Parathyroid adenoma (tissue), 2 donors: ENCODE measurements around the gene MYO1B.

ENCODE experiments used
- H2AFZ ChIP-seq: fragments of 300-600 bp; sonication (generic); one replicate; pipeline ENCODE4 v1.7.0; 2017; ENCODE audit warnings: antibody characterized with exemption, mild to moderate bottlenecking
- H3K27ac ChIP-seq: fragments of 300-600 bp; sonication (generic); one replicate; pipeline ENCODE4 v1.7.0; 2017
- H3K27me3 ChIP-seq: fragments of 300-600 bp; sonication (generic); one replicate; pipeline ENCODE4 v1.7.0; 2017; ENCODE audit warnings: low read length; ENCODE audit not compliant: control insufficient read depth, insufficient read depth
- H3K36me3 ChIP-seq: fragments of 300-600 bp; sonication (generic); one replicate; pipeline ENCODE4 v1.7.0; 2017; ENCODE audit warnings: low read length; ENCODE audit not compliant: control insufficient read depth, insufficient read depth
- H3K4me1 ChIP-seq: fragments of 300-600 bp; sonication (generic); one replicate; pipeline ENCODE4 v1.7.0; 2017; ENCODE audit warnings: control low read depth
- H3K4me2 ChIP-seq: fragments of 300-600 bp; sonication (generic); one replicate; pipeline ENCODE4 v1.7.0; 2017; ENCODE audit warnings: low read length
- H3K4me3 ChIP-seq: fragments of 300-600 bp; sonication (generic); one replicate; pipeline ENCODE4 v1.7.0; 2017; ENCODE audit warnings: low read depth, low read length
- H3K79me2 ChIP-seq: fragments of 300-600 bp; sonication (generic); one replicate; pipeline ENCODE4 v1.7.0; 2017; ENCODE audit warnings: control low read depth
- H3K9ac ChIP-seq: fragments of 300-600 bp; sonication (generic); one replicate; pipeline ENCODE4 v1.7.0; 2017; ENCODE audit warnings: mild to moderate bottlenecking
- H3K9me3 ChIP-seq: fragments of 300-600 bp; sonication (generic); one replicate; pipeline ENCODE4 v1.7.0; 2017; ENCODE audit warnings: low read length; ENCODE audit not compliant: control insufficient read depth
- TF ChIP-seq, protein P1 (sequence below): fragments of 300-600 bp; sonication (generic); IDR thresholded peaks from one replicate; pipeline ENCODE4 v1.7.0; 2017; ENCODE audit warnings: antibody characterized with exemption, mild to moderate bottlenecking
- donor health status: primary hyperparathyroidism.

MYO1B gene

DNA sequence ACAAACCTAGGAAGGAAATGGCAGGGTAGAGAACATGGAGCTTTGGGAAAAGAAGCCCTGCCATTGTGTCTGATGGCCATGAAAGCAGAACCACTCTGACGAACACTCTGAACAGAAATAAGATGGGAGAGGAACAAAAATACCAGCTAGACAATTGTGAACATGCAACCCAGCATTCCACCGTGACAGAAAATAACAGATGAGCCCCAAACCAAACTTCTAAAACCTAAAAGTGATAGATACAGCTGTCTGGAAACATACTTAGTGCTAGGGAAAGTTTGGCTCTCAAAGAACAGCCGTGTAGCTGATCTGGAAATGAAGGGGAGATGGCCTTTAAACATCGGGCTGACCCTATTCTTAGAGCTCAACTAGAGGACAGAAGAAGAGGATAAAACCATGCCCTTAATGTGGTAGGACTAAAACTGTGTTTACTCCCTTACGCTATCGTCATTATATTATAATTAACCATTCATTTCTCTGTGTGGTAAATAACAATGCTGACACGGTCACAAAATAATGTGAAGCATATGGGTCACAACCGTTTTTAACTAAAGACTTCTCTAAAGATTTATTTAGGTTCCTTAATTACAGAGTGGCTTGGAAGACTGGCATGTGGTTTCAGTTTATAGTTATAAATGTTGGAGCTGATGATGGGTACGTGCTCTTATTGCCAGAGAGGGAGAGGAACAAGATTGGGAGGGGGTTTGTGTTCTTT, 80.6 kb downstream of the MYO1B start:
- Histone ChIP-seq H3K79me2 (peaks cover 2% of the 10 kb centered on the region), H3K4me1 (no peaks in the 10 kb centered on the region), H3K9me3 (no peaks in the 10 kb centered on the region), H3K4me2 (no peak overlapping the region), H3K27me3 (no peaks in the 10 kb centered on the region), H3K36me3 (no peaks in the 10 kb centered on the region), H3K9ac (no peak overlapping the region), H3K4me3 (no peak overlapping the region), H2AFZ (no peak overlapping the region), H3K27ac (no peak overlapping the region)
- TF ChIP-seq, protein P1, sequence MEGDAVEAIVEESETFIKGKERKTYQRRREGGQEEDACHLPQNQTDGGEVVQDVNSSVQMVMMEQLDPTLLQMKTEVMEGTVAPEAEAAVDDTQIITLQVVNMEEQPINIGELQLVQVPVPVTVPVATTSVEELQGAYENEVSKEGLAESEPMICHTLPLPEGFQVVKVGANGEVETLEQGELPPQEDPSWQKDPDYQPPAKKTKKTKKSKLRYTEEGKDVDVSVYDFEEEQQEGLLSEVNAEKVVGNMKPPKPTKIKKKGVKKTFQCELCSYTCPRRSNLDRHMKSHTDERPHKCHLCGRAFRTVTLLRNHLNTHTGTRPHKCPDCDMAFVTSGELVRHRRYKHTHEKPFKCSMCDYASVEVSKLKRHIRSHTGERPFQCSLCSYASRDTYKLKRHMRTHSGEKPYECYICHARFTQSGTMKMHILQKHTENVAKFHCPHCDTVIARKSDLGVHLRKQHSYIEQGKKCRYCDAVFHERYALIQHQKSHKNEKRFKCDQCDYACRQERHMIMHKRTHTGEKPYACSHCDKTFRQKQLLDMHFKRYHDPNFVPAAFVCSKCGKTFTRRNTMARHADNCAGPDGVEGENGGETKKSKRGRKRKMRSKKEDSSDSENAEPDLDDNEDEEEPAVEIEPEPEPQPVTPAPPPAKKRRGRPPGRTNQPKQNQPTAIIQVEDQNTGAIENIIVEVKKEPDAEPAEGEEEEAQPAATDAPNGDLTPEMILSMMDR: no peak

DNA sequence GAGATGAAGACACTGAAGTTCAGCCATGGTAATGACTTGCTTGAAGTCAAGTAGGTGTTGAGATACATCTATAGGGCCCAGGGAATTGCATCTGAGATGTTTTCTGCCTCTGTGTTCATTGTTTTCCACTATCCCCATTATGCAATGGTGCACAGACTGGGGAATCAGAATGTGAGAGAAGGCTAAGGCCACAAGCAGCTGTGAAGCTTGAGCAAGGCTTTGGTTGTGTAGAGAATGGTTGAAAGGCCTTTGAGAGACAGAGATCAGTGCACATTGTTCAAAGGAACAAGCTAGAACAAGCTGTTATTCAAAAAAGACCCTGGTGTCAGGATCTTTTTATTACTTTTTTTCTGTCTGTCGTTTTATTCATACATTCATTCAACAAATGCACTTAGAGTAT, 82.3 kb downstream of the MYO1B start:
- Histone ChIP-seq H3K36me3 (no peaks in the 10 kb centered on the region), H3K4me3 (no peak overlapping the region)
- TF ChIP-seq, protein P1: no peak

DNA sequence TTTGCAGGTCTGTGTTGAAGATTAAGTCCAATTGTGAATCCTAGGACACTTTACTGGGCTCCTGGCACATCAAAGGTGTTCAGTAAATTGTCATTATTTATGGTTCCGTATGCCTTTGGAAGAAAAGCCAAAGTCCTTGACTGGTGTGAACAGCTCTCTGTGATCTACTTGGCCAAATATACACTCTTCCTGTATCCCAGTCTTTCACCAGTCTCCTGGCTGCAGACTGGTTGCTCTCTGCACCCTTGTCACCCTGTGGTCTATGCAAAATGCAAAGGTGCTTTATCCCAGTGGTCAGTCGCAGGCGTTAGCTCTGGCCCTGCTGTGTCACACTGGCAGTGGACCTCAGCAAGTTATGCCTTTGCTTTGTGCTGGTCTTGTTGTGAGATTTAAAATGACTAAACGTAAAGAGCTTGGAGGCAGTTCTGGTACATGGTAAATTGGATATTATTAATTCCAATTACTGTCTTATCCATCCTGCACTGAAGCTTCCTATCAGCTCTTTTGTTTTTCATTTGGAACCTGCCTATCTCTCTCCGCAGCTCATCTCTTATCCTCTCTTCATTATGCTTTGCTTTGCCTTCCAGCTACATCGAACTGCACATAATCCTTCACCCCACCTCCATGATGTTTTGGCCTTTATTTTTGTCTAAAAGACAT, 83.1 kb downstream of the MYO1B start:
- no peak overlapping the region for H3K27ac ChIP-seq
- H3K4me2 ChIP-seq: no peak overlapping the region
- H3K4me1 ChIP-seq: no peaks in the 10 kb centered on the region
- no peaks in the 10 kb centered on the region for H3K27me3 ChIP-seq
- no peak overlapping the region for H2AFZ ChIP-seq
- peaks cover 2% of the 10 kb centered on the region for H3K79me2 ChIP-seq
- TF ChIP-seq, protein P1: no peak
- H3K9ac ChIP-seq: no peak overlapping the region
- H3K36me3 ChIP-seq: no peaks in the 10 kb centered on the region
- H3K9me3 ChIP-seq: no peaks in the 10 kb centered on the region
- no peak overlapping the region for H3K4me3 ChIP-seq

More for the DNA sequence above, 82.3 kb downstream of the MYO1B start:
- no peaks in the 10 kb centered on the region for H3K27me3 ChIP-seq
- H3K79me2 ChIP-seq: peaks cover 2% of the 10 kb centered on the region
- H3K9ac ChIP-seq: no peak overlapping the region
- H3K4me2 ChIP-seq: no peak overlapping the region
- no peak overlapping the region for H2AFZ ChIP-seq
- H3K4me1 ChIP-seq: no peaks in the 10 kb centered on the region
- H3K27ac ChIP-seq: no peak overlapping the region
- no peaks in the 10 kb centered on the region for H3K9me3 ChIP-seq

DNA sequence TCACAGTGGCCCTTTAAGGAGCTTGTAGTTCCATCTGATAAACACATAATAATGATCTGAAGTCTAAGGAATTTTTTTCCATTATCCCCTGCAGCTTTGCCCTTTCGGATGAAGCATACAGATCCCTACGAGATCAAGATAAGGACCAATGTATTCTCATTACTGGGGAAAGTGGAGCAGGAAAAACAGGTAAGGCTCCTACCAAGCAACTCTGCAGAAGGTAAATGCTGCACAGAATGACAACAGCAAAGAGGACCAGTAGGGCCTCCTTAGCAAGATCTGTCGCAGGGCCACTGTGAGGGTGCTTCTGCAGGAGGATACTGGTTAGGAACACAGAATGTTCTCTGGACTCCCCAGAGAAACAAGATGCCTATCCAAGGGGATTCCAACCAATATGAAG, 84.6 kb downstream of the MYO1B start:
- H3K9me3 ChIP-seq: no peaks in the 10 kb centered on the region
- H3K4me2 ChIP-seq: no peak overlapping the region
- TF ChIP-seq, protein P1: no peak
- peaks cover under 1% of the 10 kb centered on the region for H3K79me2 ChIP-seq
- H3K27me3 ChIP-seq: no peaks in the 10 kb centered on the region
- no peak overlapping the region for H2AFZ ChIP-seq
- H3K36me3 ChIP-seq: no peaks in the 10 kb centered on the region
- H3K4me3 ChIP-seq: no peak overlapping the region
- no peak overlapping the region for H3K9ac ChIP-seq
- no peaks in the 10 kb centered on the region for H3K4me1 ChIP-seq
- no peak overlapping the region for H3K27ac ChIP-seq
